Esophagus muscularis mucosa (tissue), 4 donors: ENCODE measurements around the gene DNAH7. TPM values are rescaled to one million over a fixed set of nuclear protein-coding genes. Genes with fewer than 3 reads are reported as not detected.

ENCODE experiments used
- DNase-seq: peaks from one replicate; pipeline ENCODE4 v3.0.0-alpha.2; 2017; ENCODE audit errors: extremely low spot score
- H3K27ac ChIP-seq, 4 donors: fragments of 200-600 bp; sonication (generic); replicated peaks in 1 of 4; 1 replicate in 3 of 4; 2 replicates in 1 of 4; pipeline ENCODE4 v1.5.1; 2016 to 2019; ENCODE audit warnings: mild to moderate bottlenecking in 1 of 4
- H3K27me3 ChIP-seq, 4 donors: fragments of 200-600 bp; sonication (generic); one replicate each; pipeline versions ENCODE4 v1.5.1 to v1.6.0; 2016 to 2019
- H3K36me3 ChIP-seq, 4 donors: fragments of 200-600 bp; sonication (generic); one replicate each; pipeline ENCODE4 v1.5.1; 2016 to 2019
- H3K4me1 ChIP-seq, 4 donors: fragments of 200-600 bp; sonication (generic); one replicate each; pipeline ENCODE4 v1.5.1; 2016 to 2019
- H3K4me3 ChIP-seq, 4 donors: fragments of 200-600 bp; sonication (generic); 1 replicate in 2 of 4; 2 replicates in 2 of 4; pipeline ENCODE4 v1.5.1; 2016 to 2019; ENCODE audit warnings: mild to moderate bottlenecking in 4 of 4, moderate library complexity in 1 of 4
- H3K9me3 ChIP-seq, 4 donors: fragments of 200-600 bp; sonication (generic); 1 replicate in 3 of 4; 2 replicates in 1 of 4; pipeline ENCODE4 v1.5.1; 2016 to 2019
- EP300 ChIP-seq: sonication (generic); formaldehyde crosslinking; IDR thresholded peaks from one replicate; pipeline ENCODE4 v1.6.1; 2017; ENCODE audit warnings: antibody characterized with exemption
- POLR2A ChIP-seq: fragments of 450-650 bp; IDR thresholded peaks from one replicate; pipeline ENCODE4 v1.6.1; 2017; ENCODE audit warnings: antibody characterized with exemption, moderate library complexity, mild to moderate bottlenecking, low read depth
- POLR2AphosphoS5 ChIP-seq, 2 donors: sonication (generic); formaldehyde crosslinking; IDR thresholded peaks; one replicate each; pipeline ENCODE4 v1.6.1; 2017; ENCODE audit warnings: antibody characterized with exemption in 2 of 2
- WGBS: methylation state at CpG from one replicate; pipeline ENCODE4 v1.1.5; 2018; 5-methylcytosine and 5-hydroxymethylcytosine counted together
- intact Hi-C: fragments of 100-400 bp; cut with DNase I; formaldehyde crosslinking; loops from one replicate; pipeline ENCODE4 v1.15.1; 2023
- total RNA-seq, 4 donors: library from RNA; depleted of rRNA; stranded (reverse); fragments of >200 nt; gene quantifications; one replicate each; pipeline versions ENCODE4 v1.1.0 to v1.2.1, GENCODE V29; 2016
- TF ChIP-seq, protein P1 (sequence below), 3 experiments: fragments of 200-600 bp in 2 of 3; fragments of 450-650 bp in 1 of 3; sonication (generic) in 2 of 3; IDR thresholded peaks; one replicate each; pipeline ENCODE4 v1.5.1; 2017 to 2019; ENCODE audit warnings: antibody characterized with exemption in 3 of 3, mild to moderate bottlenecking in 2 of 3, moderate library complexity in 1 of 3

The DNAH7 gene
- total RNA-seq, 4 donors from 2014 or later: 0.39 to 0.98 (median 0.66) TPM

- H3K9me3 ChIP-seq: peaks cover 0 to 5% (median 0%) of the 10 kb centered on the region in 4 donors
Observed at GRCh38 chr2:195758846-195759245, 309.8 kb downstream of the DNAH7 start.

GRCh38 chr2:195756218-195756942 lies 312.3 kb downstream of the DNAH7 start:
- Histone ChIP-seq H3K27me3 (no peaks in the 10 kb centered on the region), H3K36me3 (no peaks in the 10 kb centered on the region), H3K27ac (no peak overlapping the region), H3K4me3 (no peak overlapping the region), H3K4me1 (no peaks in the 10 kb centered on the region), H3K9me3 (peaks cover 0 to 5% (median 0%) of the 10 kb centered on the region in 4 donors)
- intact Hi-C loops: no loop called here
- TF ChIP-seq POLR2A: no peak
- TF ChIP-seq, protein P1, sequence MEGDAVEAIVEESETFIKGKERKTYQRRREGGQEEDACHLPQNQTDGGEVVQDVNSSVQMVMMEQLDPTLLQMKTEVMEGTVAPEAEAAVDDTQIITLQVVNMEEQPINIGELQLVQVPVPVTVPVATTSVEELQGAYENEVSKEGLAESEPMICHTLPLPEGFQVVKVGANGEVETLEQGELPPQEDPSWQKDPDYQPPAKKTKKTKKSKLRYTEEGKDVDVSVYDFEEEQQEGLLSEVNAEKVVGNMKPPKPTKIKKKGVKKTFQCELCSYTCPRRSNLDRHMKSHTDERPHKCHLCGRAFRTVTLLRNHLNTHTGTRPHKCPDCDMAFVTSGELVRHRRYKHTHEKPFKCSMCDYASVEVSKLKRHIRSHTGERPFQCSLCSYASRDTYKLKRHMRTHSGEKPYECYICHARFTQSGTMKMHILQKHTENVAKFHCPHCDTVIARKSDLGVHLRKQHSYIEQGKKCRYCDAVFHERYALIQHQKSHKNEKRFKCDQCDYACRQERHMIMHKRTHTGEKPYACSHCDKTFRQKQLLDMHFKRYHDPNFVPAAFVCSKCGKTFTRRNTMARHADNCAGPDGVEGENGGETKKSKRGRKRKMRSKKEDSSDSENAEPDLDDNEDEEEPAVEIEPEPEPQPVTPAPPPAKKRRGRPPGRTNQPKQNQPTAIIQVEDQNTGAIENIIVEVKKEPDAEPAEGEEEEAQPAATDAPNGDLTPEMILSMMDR (IDR thresholded peaks at IDR 0.05): no peak
- TF ChIP-seq POLR2AphosphoS5 (IDR thresholded peaks at IDR 0.05): no peak
- no peak for TF ChIP-seq EP300
- no peak for DNase-seq
- WGBS: 81% methylated on average over 7 of the region's 7 CpGs

More at GRCh38 chr2:195758846-195759245, 309.8 kb downstream of the DNAH7 start:
- 100% methylated on average over 2 of the region's 3 CpGs for WGBS
- Histone ChIP-seq H3K27ac (no peak overlapping the region), H3K4me3 (no peak overlapping the region), H3K4me1 (no peaks in the 10 kb centered on the region), H3K36me3 (no peaks in the 10 kb centered on the region), H3K27me3 (no peaks in the 10 kb centered on the region)
- no peak for TF ChIP-seq POLR2AphosphoS5 (IDR thresholded peaks at IDR 0.05)
- no peak for TF ChIP-seq POLR2A
- TF ChIP-seq EP300: no peak
- TF ChIP-seq, protein P1 (IDR thresholded peaks at IDR 0.05): no peak
- DNase-seq: no peak
- intact Hi-C loops: no loop called here

GRCh38 chr2:195741191-195741590 lies 327.4 kb downstream of the DNAH7 start:
- Histone ChIP-seq H3K27me3 (no peaks in the 10 kb centered on the region), H3K4me1 (no peaks in the 10 kb centered on the region), H3K9me3 (no peaks in the 10 kb centered on the region), H3K4me3 (no peak overlapping the region), H3K36me3 (peaks cover 0 to 13% (median 0%) of the 10 kb centered on the region in 4 donors), H3K27ac (no peak overlapping the region)
- TF ChIP-seq EP300 (no peak), POLR2AphosphoS5 (IDR thresholded peaks at IDR 0.05) (no peak), POLR2A (no peak)
- TF ChIP-seq, protein P1 (IDR thresholded peaks at IDR 0.05): no peak
- DNase-seq: no peak
- intact Hi-C loops: no loop called here
- 96% methylated on average over 1 of the region's 1 CpG for WGBS

- intact Hi-C loops: no loop called here
- peaks cover 0 to 20% (median 9%) of the 10 kb centered on the region in 4 donors for H3K36me3 ChIP-seq
Observed at GRCh38 chr2:195737511-195738325, 330.9 kb downstream of the DNAH7 start.

More at GRCh38 chr2:195737511-195738325, 330.9 kb downstream of the DNAH7 start:
- 90% methylated on average over 5 of the region's 5 CpGs for WGBS
- no peak overlapping the region for H3K4me3 ChIP-seq
- H3K27me3 ChIP-seq: no peaks in the 10 kb centered on the region
- no peak for DNase-seq
- H3K27ac ChIP-seq: no peak overlapping the region
- no peak for TF ChIP-seq POLR2AphosphoS5 (IDR thresholded peaks at IDR 0.05)
- TF ChIP-seq POLR2A: no peak
- TF ChIP-seq EP300: no peak
- TF ChIP-seq, protein P1 (IDR thresholded peaks at IDR 0.05): no peak
- no peaks in the 10 kb centered on the region for H3K4me1 ChIP-seq
- H3K9me3 ChIP-seq: no peaks in the 10 kb centered on the region
